Spleen (tissue), 7 donors: Measurements from ENCODE around the gene KCNQ5.

Experiments used
- POLR2A ChIP-seq, 3 donors: fragments of 450-650 bp; IDR thresholded peaks; one replicate each; pipeline ENCODE4 v1.5.1; 2017; ENCODE audit warnings: antibody characterized with exemption in 3 of 3, mild to moderate bottlenecking in 1 of 3
- POLR2AphosphoS5 ChIP-seq, 3 donors: sonication (generic); formaldehyde crosslinking; IDR thresholded peaks; one replicate each; pipeline ENCODE4 v1.5.1; 2017; ENCODE audit warnings: antibody characterized with exemption in 3 of 3
- TF ChIP-seq, protein P1 (sequence below), 11 experiments: fragments of 200-600 bp in 7 of 11; fragments of 450-650 bp in 4 of 11; sonication (generic) in 4 of 11; IDR thresholded peaks in 8 of 11; conservative IDR thresholded peaks in 3 of 11; 1 replicate in 7 of 11; 2 replicates in 4 of 11; pipeline versions ENCODE4 v1.4.0 to v1.8.0; 2016 to 2021; ENCODE audit warnings: antibody characterized with exemption in 11 of 11, inconsistent platforms in 4 of 11, mild to moderate bottlenecking in 1 of 11
- donor health status: DM: no; HTN: no; CAD: no; lungs with moderate emphysema.
- donor health status: DM: no; HTN: no; CAD: no.
- donor health status: DM: no; HTN: no; CAD: no.

DNA sequence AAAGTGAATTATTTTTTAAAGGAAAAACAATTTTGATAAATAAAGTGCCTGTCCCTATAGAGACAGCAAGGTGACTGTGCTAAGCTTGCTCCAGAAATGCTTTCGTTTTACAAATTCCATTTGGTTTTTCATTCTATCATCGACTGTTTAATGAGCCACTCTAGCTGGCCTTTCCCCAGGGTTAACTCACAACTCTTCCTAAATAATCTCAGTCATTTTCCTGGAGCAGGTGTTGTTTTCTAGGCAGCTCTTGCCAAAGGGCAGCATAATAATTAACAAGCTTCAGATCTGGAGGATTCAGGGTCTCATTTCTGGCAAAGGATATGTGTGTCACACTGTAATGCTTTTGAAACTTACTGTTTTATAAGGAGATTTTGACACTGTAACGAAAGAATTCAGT is 419.2 kb downstream of the KCNQ5 start:
- TF ChIP-seq, protein P1, sequence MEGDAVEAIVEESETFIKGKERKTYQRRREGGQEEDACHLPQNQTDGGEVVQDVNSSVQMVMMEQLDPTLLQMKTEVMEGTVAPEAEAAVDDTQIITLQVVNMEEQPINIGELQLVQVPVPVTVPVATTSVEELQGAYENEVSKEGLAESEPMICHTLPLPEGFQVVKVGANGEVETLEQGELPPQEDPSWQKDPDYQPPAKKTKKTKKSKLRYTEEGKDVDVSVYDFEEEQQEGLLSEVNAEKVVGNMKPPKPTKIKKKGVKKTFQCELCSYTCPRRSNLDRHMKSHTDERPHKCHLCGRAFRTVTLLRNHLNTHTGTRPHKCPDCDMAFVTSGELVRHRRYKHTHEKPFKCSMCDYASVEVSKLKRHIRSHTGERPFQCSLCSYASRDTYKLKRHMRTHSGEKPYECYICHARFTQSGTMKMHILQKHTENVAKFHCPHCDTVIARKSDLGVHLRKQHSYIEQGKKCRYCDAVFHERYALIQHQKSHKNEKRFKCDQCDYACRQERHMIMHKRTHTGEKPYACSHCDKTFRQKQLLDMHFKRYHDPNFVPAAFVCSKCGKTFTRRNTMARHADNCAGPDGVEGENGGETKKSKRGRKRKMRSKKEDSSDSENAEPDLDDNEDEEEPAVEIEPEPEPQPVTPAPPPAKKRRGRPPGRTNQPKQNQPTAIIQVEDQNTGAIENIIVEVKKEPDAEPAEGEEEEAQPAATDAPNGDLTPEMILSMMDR (IDR thresholded peaks at IDR 0.05 in 8 of 11, conservative IDR thresholded peaks at IDR 0.05 in 3 of 11): no peak
- TF ChIP-seq POLR2A (IDR thresholded peaks at IDR 0.05): no peak
- TF ChIP-seq POLR2AphosphoS5 (IDR thresholded peaks at IDR 0.05): no peak
